Breast epithelium (tissue), 3 donors: ENCODE measurements around the gene PLEKHM1.

Experiments
- POLR2A ChIP-seq: fragments of 450-650 bp; IDR thresholded peaks from one replicate; pipeline ENCODE4 v1.6.1; 2016; ENCODE audit warnings: antibody characterized with exemption, mild to moderate bottlenecking, moderate library complexity
- TF ChIP-seq, protein P1 (sequence below), 3 donors: fragments of 450-650 bp; IDR thresholded peaks; one replicate each; pipeline ENCODE4 v1.5.1; 2016 to 2017; ENCODE audit warnings: antibody characterized with exemption in 3 of 3, mild to moderate bottlenecking in 3 of 3, moderate library complexity in 3 of 3

GRCh38 chr17:45436625-45437464 is 53.7 kb downstream of the PLEKHM1 start:
- TF ChIP-seq POLR2A = no peak
- TF ChIP-seq, protein P1, sequence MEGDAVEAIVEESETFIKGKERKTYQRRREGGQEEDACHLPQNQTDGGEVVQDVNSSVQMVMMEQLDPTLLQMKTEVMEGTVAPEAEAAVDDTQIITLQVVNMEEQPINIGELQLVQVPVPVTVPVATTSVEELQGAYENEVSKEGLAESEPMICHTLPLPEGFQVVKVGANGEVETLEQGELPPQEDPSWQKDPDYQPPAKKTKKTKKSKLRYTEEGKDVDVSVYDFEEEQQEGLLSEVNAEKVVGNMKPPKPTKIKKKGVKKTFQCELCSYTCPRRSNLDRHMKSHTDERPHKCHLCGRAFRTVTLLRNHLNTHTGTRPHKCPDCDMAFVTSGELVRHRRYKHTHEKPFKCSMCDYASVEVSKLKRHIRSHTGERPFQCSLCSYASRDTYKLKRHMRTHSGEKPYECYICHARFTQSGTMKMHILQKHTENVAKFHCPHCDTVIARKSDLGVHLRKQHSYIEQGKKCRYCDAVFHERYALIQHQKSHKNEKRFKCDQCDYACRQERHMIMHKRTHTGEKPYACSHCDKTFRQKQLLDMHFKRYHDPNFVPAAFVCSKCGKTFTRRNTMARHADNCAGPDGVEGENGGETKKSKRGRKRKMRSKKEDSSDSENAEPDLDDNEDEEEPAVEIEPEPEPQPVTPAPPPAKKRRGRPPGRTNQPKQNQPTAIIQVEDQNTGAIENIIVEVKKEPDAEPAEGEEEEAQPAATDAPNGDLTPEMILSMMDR (IDR thresholded peaks at IDR 0.05) = no peak
